ENCODE results near the gene COMMD1.
"Not testable (repeated sequence)": the region's sequence is repeated elsewhere in the genome, so short reads cannot be mapped to it uniquely, and the experiment has no call there.

COMMD1 gene

DNA sequence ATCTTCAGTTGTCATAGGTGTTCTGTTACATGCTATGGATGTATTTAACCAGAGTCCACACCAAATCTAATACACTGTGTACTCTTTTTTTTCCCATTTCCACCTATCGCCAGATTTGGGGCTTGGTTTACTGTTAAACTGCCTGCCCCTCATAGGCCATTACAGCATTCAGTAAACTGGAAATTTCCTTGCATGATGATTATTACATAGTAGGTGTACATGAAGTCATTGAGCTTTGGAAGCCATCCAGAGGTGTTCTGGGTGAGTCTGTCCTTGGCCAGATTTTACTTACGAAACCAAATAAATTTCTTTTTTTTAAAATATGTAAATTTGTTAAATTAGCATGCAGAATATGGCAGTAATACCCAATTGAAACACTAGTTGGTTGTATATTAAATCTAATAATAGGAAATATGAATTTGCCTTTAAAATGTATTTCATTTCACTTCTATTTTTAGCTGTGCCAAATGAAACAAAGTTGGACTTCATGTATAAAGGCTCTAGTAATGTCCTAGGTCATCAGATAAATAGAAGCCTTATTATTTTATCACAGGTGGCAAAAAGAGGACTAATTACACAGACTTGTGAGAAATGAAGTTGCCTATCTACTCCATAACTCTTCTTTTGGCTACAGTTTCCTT, 60.7 kb downstream of the COMMD1 start:
- DNase-seq: no peak

DNA sequence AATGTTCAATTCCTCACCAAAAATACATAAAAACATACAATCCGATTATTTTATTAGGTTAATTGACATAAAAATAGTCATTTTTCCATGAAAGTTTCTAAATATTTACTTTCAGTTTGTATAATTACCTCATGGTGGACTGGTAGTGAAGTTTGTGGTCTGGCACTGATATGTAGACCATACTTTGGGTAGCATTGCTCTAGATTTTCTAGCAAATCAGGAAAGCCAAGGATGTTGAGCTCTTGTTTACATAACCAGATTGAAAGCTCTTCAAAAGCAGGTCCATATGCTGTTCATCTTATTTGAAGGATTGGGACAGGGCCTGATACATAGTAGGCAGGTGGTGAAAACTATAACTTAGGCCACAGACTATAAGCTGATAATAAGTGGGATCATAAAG, 61.8 kb downstream of the COMMD1 start:
- DNase-seq: no peak

DNA sequence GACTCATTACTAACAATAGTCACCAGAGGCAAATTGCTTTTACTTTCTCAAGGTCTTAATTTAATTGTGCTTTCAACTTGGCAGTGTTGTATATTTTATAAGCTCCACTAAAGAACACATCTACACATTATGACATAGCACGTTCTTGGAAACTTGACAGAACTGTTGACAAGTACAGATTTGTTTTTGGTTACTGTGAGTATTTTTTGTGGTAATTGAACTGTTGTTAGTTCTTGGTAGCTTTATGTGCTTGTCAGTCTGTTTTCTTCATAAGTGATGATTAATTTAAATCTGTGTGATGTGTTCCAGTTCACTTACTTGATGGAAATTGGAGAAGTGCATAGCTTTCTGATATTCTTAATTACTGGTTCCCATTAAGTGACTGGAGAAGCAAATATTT, 63.9 kb downstream of the COMMD1 start:
- peak; percentile 5 for DNase-seq

DNA sequence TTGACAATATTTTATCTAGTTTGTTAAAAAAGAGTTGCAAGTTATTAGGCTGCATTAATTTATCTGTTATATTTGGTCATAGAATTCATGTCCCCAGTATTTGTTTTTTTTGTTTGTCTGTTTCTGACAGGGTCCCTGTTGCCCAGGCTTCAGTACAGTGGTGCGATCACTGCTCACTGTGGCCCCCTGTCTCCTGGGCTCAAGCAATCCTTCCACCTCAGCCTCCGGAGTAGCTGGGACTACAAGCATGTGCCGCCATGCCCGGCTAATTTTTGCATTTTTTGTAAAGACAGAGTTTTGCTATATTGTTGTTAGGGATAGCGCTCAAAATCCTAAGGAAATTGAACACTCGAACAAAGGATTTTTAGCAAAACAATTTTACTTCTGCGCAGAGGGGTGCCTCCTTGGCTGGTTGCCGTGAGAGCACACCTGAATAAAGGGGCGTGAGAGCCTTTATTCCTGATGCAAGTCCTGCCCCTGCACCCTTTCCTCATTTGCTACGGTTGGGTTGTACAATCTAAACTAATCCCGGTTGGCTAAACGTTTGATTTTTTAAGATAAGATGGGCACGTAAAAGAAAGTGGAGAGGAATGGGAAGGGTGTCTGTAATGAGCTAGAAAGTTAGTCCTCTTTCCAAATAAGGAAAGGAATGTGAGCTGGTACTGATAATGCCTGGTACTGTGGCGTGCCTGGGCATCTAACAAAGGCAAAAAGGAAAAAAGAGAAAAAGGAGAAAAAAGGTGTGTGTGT, 65.5 kb downstream of the COMMD1 start:
- DNase-seq: no peak

DNA sequence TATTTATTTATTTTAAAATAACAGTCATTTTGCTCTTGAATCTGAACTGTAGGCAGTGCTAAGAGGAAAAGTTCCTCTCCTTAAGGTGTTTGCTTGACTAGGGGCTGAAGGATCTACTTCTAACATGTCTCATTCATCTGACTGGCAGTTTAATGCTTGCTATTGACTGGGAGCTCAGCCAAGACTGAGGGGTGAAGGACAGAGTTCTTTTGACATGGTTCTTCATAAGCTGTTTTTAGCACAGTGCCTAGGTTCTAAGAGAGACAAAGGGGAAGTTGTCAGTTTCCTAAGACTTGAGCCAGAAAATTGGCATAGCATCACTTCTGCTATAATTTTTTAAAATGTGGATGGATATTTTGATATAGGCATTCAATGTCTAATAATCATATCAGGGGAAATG, 73.0 kb downstream of the COMMD1 start:
- DNase-seq: no peak

DNA sequence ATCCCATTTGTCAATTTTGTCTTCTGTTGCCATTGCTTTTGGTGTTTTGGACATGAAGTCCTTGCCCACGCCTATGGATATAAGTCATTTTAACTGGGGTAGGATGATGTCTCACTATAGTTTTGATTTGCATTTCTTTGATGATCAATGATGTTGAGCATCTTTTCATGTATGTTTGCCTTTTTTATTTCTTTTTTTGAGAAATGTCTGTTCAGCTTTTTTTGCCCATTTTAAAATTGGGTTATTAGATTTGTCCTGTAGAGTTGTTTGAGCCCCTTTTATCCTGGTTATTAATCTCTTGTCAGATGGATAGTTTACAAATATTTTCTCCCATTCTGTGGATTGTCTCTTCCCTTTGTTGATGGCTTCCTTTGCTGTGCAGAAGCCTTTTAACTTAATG, 75.3 kb downstream of the COMMD1 start:
- no peak for DNase-seq

DNA sequence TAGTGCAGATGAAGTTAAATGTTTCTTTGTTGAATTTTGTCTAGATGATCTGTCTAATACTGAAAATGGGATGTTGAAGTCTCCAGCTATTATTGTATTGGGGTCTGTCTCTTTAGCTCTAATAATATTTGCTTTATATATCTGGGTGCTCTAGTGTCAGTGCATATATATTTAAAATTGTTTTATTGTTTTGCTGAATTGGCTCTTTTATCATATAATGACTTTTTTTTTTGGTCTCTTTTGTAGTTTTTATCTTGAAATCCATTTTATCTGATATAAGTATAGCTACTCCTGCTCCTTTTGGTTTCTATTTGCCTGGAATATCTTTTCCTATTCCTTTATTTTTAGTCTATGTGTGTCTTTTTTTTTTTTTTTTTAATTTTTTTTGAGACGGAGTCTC, 79.2 kb downstream of the COMMD1 start:
- DNase-seq: no peak

DNA sequence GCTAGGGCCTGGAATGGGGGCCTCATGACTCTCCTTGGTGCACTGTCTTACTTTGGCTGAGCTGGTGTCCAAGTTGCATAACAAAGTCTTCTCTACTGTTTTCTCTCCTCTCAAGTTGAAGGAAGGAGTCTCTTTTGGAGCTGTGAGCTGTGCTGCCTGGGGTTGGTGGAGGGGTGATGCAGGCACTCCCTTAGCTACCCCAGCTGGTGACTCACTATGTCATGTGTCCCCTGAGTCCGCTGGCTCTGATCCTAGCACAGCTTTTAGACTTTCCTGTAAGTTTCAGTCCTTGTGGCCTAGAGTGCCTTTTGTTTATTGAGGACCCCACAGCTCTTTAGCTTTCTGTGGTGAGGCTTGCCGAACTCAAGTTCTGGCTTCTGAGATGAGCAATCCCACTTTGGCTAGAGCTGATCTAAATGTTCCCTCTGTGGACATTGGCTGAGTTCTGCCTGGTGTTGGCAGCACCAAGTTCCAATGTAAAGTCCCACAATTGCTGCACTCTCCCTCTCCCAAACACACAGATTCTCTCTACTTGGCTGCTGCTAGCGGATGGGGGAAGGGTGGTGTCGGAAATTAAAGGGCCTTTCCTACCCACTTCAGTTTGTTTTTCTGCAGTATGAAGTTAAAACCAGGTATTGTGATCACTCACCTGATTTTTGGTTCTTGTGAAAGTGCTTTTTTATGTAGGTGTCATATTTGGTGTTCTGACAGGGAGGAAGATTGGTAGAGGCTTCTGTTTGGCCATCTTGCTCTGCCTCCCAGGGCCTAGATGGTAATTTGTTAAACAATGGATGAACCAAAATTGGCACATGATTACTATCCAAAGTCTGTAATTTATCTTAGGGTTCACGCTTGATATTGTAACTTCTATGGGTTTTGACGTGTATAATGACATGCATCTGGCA, 83.2 kb downstream of the COMMD1 start:
- DNase-seq: no peak

DNA sequence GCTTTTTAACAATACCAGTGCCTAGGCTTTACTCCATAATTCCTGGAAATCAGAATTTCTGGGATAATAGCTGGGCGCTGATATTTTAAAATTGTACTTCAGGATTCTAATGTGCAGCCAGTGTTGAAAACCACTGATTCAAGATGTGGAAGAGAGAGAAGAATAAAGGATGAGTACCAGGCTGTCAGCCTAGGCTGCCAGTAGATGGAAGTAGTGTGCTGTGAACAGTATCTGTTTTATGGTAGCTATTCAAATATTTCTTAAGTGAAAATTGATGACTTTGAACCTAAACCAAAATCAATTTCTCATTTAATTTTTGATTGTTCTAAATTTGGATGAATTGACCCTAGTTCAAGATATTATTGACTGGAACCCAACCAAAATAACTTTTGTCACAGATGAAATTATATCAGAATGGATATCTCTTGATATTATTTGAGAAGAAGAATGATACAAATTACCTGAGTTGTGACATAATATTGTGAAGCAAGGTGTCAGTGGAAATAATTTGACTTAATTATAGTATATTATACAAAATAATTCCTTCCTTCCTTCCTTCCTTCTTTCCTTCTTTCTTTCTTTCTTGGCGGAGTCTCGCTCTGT, 88.0 kb downstream of the COMMD1 start:
- DNase-seq: peak; percentile 3

DNA sequence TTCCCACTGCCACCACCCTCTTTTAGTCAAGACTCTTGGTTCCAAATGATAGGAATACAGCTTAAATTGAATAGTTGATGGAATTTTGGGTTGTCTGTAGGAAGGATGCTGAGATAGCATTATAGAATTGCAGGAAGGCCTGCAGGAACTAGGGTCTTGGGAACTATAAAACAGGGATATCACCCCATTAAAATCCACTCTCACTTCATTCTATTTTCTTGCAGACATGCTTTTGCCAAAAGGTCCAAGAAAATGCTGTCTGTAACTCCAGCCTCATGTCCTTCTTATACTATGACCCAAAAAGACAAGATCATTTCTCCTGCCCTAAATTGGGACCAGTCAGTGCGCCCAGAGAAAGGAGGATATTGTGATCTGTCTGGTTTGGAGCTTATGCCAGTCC, 89.1 kb downstream of the COMMD1 start:
- no peak for DNase-seq

DNA sequence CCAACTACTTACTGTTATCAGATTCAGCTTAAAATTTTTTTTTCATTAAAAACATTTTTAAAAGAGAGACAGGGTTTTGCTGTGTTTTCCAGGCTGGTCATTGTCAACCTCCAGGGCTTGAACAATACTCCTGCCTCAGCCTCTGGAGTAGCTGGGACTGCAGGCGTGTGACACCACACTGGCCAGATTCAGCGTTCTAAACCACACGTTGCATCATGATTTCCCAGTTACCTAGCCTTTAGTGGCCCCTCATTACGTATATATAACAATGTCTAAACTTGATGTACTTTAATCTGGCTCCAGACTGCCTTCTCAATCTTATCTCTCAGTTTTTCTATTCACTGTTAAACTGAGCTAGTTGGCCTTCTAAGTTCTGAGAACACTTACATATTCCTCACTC, 89.6 kb downstream of the COMMD1 start:
- DNase-seq: no peak

DNA sequence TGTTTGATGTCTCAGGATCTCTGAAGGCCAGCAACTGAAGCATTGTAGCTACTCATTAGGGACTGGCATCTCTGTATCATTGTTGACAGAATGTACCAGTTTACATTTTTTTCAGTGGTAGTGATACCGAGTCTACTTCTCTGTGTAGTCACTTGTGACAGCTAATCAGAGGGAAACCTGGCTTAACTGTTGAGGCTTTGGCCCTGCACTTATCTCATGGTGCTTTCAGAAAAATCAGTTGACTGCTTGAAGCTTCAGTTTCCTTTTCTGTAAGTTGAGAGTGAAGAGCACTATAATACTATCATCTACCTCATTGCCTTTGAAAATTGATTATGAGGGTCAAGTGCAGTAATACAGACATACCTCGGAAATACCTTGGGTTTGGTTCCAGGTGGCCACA, 90.0 kb downstream of the COMMD1 start:
- DNase-seq: no peak

DNA sequence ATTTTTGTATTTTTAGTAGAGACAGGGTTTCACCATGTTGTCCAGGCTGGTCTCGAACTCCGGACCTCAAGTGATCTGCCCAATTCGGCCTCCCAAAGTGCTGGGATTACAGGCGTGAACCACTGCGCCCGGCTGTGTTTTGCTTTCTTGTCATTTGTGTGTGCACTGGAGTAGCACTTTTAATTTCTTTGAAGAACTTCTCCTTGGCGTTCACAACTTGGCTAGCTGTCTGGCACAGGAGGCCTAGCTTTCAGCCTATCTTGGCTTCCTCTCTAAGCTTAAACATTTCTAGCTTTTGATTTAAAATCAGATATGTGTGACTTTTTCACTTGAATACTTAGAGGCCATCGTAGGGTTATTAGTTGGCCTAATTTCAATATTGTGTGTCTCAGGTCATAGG, 93.0 kb downstream of the COMMD1 start:
- no peak for DNase-seq

DNA sequence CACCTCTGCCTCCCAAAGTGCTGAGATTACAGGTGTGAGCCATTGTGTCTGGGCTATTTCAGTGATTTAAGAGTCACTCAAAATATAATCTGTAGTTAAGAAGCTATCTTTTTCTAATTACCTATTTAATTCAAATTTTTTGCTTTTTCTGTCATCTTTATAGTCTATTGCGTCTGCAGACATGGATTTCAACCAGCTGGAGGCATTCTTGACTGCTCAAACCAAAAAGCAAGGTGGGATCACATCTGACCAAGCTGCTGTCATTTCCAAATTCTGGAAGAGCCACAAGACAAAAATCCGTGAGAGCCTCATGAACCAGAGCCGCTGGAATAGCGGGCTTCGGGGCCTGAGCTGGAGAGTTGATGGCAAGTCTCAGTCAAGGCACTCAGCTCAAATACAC, 95.1 kb downstream of the COMMD1 start:
- no peak for DNase-seq

DNA sequence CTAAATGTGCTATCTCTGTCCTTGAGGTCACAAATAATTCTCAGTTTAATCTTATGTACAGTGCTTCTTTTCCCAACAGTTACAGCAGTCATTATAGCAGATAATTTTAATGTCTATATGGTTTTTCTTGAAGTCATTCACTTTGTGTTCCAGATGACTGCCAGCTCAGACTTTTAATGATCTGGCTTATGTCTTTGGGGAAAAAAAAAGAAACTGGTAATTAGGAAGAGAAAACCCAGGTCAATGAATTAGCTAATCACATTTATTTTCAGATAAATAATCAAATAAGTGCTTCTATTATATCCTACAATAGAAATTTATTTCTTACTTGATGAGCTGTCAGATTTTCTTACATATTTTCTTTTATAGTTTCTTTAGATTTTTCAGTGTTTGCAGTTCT, 96.0 kb downstream of the COMMD1 start:
- no peak for DNase-seq

DNA sequence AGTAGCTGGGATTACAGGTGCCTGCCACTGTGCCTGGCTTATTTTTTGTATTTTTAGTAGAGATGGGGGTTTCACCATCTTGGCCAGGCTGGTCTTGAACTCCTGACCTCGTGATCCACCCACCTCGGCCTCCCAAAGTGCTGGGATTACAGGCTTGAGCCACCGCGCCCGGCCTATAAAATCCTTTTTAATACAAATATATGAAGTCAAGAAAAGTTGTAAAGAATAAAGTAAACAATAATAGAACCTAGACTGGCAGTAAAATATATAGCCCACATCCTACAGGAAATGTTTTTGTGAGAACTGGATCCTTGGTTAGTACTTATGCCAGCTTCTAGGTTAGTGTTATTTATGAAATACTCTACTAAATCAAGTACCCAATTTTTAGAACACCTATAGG, 99.0 kb downstream of the COMMD1 start:
- DNase-seq: not testable (repeated sequence)

DNA sequence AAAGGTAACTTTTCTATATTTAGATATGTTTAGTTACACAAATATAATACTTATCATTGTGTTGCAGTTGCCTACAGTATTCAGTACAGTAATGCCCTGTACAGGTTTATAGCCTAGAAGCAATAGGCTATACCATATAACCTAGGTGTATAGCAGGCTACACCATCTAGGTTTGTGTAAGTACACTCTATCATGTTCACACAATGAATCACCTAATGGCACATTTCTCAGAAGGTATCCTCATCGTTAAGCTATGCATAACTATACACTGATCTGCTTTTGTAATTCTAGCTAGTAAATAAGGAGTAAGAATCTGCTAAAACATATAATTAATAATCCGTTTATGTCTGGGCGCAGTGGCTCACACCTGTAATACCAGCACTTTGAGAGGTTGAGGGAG, 102.1 kb downstream of the COMMD1 start:
- DNase-seq: no peak

DNA sequence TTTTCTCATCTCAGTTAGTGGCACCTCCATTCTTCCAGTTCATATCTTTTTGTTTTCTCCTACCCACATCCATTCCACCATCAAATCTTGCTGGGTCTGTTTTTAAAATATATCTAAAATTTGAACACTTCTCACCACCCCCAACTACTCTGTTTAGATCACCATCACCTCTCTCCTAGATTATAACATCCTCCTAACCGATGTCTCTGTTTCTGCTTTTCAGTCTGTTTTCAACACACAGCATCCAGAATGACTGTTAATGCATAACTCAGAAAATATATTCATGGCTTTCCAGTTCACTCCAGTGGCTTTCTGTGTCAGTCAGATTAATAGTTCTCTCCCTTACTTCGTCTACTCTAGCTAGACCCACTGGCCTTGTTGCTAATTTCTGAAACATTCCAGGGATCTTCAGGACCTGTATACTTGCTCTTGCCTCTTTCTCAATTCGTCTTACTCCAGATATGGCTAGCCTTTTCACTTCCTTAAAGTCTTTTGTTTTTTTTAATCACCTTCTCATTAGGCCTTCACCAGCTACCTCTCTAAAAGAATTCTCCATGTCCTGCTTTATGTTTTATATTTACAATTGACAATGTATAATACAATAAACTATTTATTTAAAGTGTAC, 105.3 kb downstream of the COMMD1 start:
- DNase-seq: no peak

DNA sequence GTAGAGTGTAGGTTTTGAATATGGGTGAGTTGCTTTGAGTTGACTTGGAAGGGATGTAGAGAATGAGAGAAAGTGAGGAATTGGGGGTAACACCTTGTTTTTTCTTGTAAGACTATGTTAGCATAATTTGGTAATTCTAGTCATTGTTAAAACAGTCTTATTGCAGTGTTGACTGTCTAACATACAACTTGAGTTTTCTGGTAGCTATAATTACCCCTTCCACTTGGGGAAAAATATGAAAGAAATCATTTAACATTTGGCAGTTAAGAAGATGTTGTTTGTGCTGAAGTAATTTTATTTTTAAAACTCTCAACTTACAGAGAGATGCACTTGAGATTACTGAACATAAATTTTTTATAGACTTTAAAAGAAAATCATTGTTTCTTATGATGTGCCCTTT, 108.2 kb downstream of the COMMD1 start:
- DNase-seq: no peak

DNA sequence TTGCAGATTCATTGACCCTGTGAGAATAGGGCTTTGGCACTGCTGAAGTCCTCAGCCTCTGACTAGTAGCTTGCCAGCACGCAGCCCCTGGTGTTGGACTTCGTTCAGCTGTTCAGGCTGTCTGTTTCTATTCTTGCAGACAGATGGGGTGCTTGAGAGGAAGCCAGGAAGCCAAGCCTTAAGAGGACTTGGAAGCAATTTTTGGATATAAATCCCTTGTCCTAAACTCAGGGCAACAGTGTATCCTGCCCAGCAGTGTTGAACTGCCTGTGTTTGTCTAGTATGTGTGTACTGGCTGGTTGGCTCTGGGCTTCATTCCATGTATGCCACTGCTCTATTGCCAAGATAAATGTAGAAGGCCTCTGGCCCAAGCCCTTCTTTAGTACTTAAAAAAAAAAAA, 108.6 kb downstream of the COMMD1 start:
- no peak for DNase-seq

DNA sequence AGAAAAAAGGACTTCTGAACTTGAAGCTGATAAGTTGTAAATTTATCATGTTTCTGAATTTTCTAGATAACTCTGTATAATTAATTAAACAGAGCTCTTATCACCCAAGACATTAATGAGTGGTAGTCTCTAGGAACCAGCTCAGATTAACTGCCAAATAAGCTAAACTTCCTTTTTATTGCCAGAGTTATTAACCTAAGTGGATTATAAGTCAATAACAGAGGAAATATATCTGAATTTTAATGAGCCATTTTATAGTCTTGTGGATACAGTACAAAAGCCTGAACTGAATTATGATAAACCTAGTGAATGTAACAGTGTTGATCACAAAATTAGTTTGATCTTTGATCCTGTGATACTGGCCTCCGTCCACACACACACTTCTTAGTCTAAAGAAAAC, 111.5 kb downstream of the COMMD1 start:
- no peak for DNase-seq

DNA sequence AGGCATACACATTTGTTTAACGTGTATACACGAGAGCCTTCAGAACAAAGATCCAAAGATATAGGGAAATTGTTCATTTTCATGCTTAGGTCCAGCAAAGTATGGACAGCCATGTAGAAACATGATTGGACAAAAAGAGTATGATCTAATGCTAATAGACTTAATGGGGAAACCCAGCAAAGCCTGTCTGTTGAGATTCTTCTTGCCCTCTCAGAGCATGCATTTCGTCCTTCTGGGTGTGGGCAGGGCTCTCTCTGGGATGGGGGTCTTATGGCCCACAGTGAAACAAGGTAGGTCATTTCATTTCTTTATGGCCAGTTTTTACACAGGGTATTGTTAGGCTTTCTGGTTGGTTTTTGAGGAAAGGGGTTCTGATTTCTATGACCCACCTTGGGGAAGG, 124.4 kb downstream of the COMMD1 start:
- DNase-seq: no peak

DNA sequence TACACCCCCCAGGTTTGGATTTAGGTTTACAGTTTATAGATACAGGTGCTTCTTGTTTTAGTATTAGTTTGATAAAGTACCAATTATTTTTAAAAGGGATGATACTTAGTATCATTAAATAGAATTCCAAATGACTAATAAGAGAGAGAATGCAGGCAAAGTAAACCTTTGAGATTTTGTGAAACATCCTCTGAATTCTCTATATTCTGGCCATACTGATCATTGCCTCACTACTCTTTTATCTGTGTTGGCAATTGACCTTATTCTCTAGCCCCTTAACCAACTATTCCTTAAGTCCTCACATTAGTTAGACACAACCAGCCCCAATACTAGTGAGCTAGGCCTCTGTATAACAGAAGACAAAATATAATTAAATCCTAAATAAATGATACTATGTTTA, 125.4 kb downstream of the COMMD1 start:
- DNase-seq: no peak

Measured in NCI-H1436 (cell line).